GM21717 (cell line): ENCODE results near the gene ARHGAP6.
"Not testable (repeated sequence)": the region's sequence is repeated elsewhere in the genome, so short reads cannot be mapped to it uniquely, and the experiment has no call there.

Source experiments
- ATAC-seq: cut with Tn5 transposase; IDR thresholded peaks from one replicate; pipeline ENCODE4 v1.9.1; 2021; ENCODE audit warnings: mild to moderate bottlenecking, moderate library complexity; ENCODE audit not compliant: unreplicated experiment

ARHGAP6 gene

DNA sequence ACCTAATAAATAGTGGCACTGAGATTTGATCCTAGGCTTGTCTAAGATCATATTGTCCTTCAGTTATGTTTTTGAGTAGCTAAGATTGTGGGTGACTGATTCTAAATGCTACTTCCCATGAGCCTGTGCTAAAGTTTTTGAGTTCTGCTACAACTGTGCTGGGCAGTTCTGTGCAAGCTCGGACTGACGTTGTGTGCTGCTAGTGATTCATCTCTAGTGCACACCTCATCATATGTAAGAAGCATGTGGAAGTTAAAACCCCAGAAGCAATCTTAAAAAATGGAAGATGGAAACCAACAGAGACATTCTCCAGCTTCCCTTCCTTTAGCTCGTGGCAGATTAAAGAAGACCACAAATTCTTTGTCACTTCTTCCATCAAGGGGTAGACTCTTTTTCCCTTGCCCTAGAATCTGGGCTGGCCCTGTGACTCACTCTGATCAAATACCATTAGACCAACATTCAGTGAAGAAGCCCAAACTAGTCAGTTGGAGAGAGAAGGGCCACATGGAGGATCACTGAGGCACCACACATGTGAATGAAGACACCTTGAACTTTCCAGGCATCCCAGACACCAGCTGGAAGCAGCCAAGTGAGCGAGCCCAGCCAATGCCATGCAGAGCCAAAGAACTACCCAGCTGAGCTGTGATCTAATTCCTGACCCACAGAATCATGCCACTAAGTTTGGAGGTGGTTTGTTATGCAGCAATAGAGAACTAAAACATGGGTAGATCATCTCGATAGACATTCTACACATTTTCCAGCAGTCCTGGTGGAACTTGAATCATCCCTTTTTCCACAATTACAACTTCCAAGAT is 16.8 kb downstream of the ARHGAP6 start:
- no peak for ATAC-seq

DNA sequence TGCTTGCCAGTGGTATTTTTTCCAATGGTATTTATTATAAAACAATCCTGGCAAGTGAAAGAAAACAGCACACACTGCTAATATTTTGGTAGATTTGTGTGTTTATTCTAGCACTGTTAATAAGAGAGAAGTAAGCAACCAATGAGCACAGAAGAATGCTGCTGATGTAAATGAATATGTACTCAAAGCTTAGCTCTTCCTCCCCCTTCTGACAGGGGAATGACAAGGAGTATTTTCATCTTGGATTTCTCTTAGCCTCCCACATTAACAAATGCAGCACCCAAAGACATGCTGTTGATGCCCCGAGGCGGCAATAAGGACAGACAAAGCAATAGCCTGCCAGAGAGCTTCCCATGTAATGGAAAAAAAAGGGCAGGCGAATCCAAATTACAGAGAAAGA is 18.6 kb downstream of the ARHGAP6 start:
- ATAC-seq: no peak

- ATAC-seq: no peak
These were observed 24.2 kb downstream of the ARHGAP6 start for GRCh38 chrX:11641349-11642065.

DNA sequence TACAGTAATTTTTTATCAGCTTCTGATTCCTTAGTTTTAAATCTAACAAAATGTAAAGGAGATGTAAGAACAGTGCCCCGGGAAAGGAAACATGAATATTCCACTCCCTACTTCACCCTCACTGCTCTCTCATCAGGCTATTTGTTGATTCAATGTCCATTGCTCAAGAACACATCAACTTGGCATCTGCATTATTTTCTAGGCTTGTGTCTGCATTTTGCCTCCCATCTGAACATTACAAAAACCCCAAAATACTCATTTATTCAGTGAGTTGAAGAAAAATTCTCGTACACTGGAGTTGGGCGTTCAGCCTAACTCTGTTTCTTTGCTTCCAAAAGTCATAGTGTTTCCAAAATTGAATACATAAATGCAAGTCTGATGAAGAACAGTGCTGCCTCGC is 25.6 kb downstream of the ARHGAP6 start:
- ATAC-seq: no peak

GRCh38 chrX:11632732-11633131 is 33.0 kb downstream of the ARHGAP6 start:
- ATAC-seq: no peak

- ATAC-seq: peak; percentile 87
These were observed 36.0 kb downstream of the ARHGAP6 start for GRCh38 chrX:11629593-11630211.

DNA sequence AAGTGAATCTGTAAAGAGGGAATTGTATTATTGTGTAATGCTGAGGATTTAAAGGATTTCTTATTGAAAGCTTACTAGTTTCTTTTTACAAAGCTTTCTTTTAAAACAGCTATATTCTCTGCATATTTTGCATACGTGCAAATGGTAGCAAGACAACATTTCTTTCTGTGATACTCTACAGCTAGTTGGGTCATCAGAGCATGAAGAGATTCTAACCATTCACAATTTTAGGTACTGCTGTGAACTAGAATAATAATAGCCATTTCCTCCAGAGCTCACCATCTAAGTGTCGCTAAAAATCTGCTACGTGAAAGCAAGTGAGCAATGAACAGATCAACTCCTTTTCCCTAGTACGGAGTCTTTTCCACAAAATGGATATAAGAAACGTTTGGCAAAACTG is 37.3 kb downstream of the ARHGAP6 start:
- no peak for ATAC-seq

GRCh38 chrX:11626351-11626750 is 39.4 kb downstream of the ARHGAP6 start:
- ATAC-seq: no peak

GRCh38 chrX:11619441-11619840 is 46.3 kb downstream of the ARHGAP6 start:
- no peak for ATAC-seq

DNA sequence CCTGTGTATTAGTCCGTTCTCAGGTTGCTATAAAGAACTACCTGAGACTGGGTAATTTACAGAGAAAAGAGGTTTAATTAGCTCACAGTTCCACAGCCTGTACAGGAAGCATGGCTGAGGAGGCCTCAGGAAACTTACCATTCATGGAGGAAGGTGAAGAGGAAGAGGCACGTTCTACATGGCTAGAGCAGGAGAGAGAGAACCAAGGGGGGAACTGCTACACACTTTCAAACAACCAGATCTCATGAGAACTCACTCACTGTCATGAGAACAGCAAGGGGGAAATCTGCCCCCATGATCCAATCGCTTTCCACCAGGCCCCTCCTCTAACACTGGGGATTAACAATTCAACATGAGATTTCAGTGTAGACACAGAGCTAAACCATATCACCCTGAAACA is 51.5 kb downstream of the ARHGAP6 start:
- ATAC-seq: not testable (repeated sequence)

GRCh38 chrX:11611965-11612364 is 53.8 kb downstream of the ARHGAP6 start:
- ATAC-seq: no peak

GRCh38 chrX:11611161-11611560 is 54.6 kb downstream of the ARHGAP6 start:
- ATAC-seq: no peak

DNA sequence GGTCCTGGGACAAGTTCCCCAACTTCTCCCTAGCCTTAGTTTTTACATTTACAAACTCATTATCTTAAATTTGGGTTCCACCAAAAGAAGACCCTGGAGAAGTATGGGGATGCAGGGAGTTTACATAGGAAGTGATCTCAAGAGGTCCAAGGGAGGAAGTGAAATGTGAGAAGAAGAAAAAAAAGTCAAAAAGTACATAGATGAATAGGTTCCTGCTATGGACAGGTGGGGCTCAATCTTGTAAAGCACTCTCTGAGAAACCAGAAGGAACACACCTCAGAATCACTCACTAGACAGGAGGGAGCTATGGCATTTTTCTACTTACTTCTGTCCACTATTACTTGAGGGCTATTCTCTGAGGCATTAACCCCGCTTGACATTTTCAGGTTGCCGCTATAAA is 56.6 kb downstream of the ARHGAP6 start:
- peak; percentile 80 for ATAC-seq

DNA sequence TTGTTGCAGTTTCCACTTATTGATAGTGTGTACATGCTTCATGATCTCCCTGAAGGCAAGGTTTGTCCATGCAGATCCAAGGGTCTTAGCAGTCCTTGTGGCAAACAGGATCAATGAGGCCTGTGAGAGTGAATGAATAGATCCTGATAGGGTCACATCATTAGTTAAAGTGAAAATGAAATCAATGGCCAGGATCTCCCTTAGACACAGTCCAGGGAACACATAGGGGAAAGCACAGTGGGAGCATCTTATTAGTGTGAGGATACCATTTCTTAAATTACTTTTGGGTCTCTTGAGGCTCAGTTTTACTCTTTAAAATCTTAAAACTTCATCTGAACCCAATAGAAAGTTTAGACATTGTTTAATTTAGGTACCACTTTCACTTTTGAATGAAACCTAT is 59.3 kb downstream of the ARHGAP6 start:
- ATAC-seq: no peak

DNA sequence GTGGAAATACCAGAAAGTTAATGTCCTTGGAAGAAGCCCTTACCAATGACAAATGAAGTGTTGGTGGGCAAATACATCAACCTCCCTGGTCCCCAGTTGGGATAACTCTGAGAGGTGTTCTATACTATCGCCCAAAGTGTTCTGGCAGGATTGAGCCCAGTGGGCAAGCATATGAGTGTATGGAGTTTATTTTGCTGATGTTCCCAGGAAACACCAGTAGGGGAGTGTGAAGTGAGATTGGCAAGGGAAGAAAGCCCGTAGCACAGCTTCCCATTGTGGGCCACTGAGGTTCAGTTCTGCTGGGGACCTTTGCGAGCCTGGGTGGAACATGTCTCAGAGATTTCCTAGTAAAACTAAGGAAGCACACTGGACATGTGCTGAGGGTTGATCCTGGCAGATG is 65.1 kb downstream of the ARHGAP6 start:
- ATAC-seq: no peak

GRCh38 chrX:11597479-11597878 is 68.2 kb downstream of the ARHGAP6 start:
- no peak for ATAC-seq

DNA sequence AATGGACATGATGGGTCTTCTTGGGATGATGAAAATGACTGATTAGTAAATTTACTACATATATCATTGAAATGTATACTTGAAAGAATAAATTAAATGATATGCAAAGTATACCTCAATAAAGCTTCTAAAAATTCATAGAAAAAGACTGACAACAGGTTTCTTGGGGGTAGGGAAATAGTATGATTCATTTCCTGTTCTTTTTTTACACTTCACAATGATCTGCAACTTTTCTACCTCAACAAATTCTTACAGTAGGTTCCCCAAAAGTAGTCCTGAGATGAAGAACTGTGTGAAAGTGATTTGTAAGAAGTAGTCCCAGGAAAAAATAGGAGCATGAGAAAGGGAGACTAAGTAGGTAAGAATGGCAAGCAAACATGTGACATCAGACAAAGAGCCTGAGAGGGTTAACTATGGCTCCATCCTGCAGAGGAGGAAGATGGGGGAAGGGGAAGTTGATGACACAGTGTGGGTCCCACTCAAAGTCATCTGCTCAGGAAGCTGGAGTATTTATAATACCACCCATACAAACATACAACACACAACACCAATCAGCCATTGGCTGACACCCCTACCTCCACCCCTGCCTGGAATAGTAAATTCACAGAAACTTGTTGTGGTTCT is 73.9 kb downstream of the ARHGAP6 start:
- ATAC-seq: peak; percentile 66

GRCh38 chrX:11589641-11590040 is 76.1 kb downstream of the ARHGAP6 start:
- no peak for ATAC-seq

- no peak for ATAC-seq
These were observed 77.6 kb downstream of the ARHGAP6 start for GRCh38 chrX:11588097-11588496.

GRCh38 chrX:11585174-11585573 is 80.5 kb downstream of the ARHGAP6 start:
- no peak for ATAC-seq

DNA sequence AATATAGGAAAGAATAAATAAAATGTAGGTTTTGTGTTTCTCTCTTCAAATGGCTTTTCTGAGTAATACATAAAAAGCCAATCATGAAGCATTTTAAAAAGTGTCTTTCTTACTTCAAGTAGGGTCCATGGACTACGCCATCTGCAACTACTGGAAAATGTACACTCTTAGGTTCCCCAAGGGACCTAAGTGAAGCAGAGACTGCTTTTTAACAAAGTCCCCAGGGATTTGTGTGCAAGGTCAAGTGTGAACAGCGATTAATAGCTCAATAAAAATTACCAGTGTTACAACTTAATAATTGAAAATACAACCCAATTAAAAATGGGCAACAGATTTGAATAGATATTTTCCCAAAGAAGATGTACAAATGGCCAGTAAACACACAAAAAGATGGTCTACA is 84.9 kb downstream of the ARHGAP6 start:
- no peak for ATAC-seq
